Neutrophil (primary cell): ENCODE data around the gene TNNC1.

Source experiments
- H3K27ac ChIP-seq: fragments of 200-600 bp; sonication (generic); 2 replicates; pipeline ENCODE4 v1.5.1; 2016; ENCODE audit warnings: mild to moderate bottlenecking, moderate library complexity
- H3K27me3 ChIP-seq: fragments of 200-600 bp; sonication (generic); 2 replicates; pipeline ENCODE4 v1.6.0; 2016; ENCODE audit warnings: mild to moderate bottlenecking
- H3K36me3 ChIP-seq: fragments of 200-600 bp; sonication (generic); 2 replicates; pipeline ENCODE4 v1.5.1; 2017
- H3K4me1 ChIP-seq, 2 experiments: fragments of 200-600 bp in 1 of 2; sonication (generic) in 1 of 2; 1 replicate in 1 of 2; 2 replicates in 1 of 2; pipeline versions ENCODE4 v1.5.1 to v1.6.1; 2013 to 2016; ENCODE audit warnings: low read depth in 1 of 2, low read length in 1 of 2, mild to moderate bottlenecking in 1 of 2, moderate library complexity in 1 of 2; ENCODE audit not compliant: control insufficient read depth in 1 of 2, insufficient read depth in 1 of 2
- H3K4me3 ChIP-seq, 2 experiments: fragments of 200-600 bp in 1 of 2; sonication (generic) in 1 of 2; 1 replicate in 1 of 2; 2 replicates in 1 of 2; pipeline ENCODE4 v1.5.1; 2013 to 2016; ENCODE audit warnings: low read depth in 1 of 2, low read length in 1 of 2, mild to moderate bottlenecking in 1 of 2, moderate library complexity in 1 of 2
- H3K9me3 ChIP-seq: fragments of 200-600 bp; sonication (generic); 2 replicates; pipeline ENCODE4 v1.5.1; 2016
- CTCF ChIP-seq: fragments of 200-600 bp; sonication (generic); IDR thresholded peaks from 2 replicates; pipeline ENCODE4 v1.5.1; 2016; ENCODE audit warnings: antibody characterized with exemption

TNNC1 gene

DNA sequence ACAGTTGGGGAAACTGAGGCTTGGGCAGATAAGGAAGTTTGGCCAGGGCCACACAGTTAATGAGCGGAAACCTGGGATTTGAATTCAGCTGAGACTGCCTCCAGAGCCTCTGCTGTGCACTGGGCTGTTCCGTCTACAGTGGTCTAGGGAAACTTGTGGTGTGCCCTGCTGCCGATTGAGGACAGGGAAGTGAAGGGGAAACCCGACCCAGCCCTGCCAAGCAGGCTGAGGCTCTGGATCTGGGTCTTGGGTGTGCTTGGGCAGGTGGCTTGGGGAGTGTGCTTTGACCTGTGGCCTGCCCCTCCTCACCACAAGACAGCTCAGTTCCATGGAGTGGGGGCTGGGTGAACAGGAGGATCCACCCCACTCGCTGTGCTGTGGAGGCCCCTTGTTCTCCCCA lies 19.2 kb upstream of the TNNC1 start:
- H3K4me3 ChIP-seq = no peak overlapping the region
- H3K27ac ChIP-seq = no peak overlapping the region
- H3K4me1 ChIP-seq = peaks cover 3 to 4% of the 10 kb centered on the region in 2 experiments
- peaks cover 77% of the 10 kb centered on the region for H3K36me3 ChIP-seq
- TF ChIP-seq CTCF = no peak
- no peaks in the 10 kb centered on the region for H3K27me3 ChIP-seq
- no peaks in the 10 kb centered on the region for H3K9me3 ChIP-seq

DNA sequence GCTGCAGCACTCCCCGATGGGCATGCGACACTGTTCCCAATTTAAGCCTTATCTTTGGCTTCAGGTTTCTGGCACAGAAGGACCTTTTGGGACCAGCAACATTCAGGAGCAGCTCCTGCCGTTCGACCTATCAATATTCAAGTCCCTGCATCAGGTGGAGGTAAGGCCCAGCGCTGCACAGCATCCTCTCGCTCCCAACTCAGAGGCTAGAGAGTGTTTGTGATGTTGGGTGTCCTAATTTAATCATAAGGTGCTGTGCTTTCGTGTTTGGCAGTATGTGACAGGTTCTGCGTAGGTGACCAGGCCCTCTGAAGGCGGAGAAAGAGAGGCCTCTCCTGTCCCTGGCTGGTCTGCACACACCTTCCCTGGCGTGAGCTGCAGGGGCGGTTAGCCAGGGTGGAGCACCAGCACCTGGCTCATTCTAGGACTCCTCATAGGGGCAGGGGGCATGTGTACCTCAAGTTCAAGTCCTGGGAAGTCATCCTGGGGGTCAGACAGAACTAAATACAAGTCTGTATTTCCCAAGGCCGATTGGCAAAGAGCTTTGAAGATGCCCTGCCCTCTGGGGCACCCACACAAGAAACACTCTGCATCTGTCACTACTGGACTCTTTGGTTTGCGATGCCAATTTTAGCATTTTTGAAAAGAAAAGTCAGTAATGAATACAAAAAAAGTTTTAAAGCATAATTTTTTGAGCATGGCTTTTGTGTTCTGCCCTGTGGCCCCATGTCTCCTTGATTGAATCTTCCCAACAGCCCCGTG lies 18.6 kb upstream of the TNNC1 start:
- Histone ChIP-seq H3K27ac (no peak overlapping the region), H3K36me3 (peaks cover 71% of the 10 kb centered on the region), H3K4me1 (peaks cover 3 to 4% of the 10 kb centered on the region in 2 experiments)

DNA sequence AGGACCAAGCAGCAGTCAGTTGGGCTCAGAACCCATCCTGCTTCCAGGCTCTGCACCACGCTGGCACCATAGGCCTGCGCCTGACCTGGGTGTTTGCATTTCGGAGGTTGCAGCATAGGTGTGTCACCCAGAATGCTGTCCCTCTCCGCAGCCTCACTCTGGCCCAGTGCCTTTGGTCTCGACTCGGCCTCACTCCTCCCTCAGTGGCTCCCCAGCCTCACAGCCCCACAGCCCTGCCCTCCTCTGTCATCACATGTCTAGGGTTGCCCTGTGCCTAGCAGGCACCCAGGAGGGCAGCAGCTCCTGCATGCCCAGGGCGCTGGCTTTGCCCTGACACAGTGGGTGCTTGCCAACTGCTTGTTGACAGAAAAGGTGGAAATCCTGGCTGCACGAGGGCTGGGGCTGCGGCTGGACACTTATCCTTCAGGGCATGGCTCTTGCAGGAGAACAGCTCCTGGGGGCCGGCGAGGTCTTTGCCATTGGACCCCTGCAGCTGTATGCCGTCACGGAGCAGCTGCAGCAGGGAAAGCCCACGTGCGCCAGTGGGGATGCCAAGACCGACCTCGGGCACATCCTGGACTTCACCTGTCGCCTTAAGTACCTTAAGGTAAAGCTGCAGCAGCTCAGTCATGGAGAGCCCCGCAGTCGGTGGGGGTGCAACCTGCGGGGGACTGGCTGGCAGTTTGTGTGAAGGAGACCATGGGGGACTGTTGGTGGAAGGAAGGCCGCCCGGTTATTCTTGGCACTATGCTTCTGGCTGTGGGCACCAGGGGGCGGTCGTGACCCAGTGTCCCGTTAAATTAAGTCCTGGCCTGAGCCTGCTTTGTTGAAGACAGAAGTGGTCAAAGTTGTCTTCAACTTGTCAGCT lies 17.8 kb upstream of the TNNC1 start:
- Histone ChIP-seq H3K36me3 (peaks cover 62% of the 10 kb centered on the region), H3K4me1 (peaks cover 3 to 4% of the 10 kb centered on the region in 2 experiments), H3K27me3 (no peaks in the 10 kb centered on the region)

More for the DNA sequence above, 18.6 kb upstream of the TNNC1 start:
- TF ChIP-seq CTCF = no peak
- no peaks in the 10 kb centered on the region for H3K27me3 ChIP-seq
- no peak overlapping the region for H3K4me3 ChIP-seq
- H3K9me3 ChIP-seq = no peaks in the 10 kb centered on the region

DNA sequence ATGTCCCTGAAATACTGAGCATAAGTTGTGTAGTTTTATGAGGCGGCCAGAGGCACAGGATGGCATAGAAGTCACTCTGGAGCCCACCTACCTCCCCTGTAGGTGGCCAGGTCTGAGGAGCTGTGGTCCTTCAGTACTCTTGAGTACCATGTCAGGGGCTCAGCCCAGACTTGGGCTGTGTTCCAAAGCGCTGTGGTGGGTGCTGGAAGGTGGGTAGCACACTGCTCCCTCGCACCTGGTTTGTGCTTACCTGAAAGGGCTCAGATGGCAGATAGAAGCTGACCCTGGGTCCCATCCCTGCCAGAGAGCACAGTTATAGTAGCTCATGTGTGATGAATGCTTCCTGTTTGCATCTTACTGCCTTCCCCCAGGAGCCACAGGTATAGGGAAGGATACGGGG lies 17.1 kb upstream of the TNNC1 start:
- H3K9me3 ChIP-seq = no peaks in the 10 kb centered on the region
- H3K27ac ChIP-seq = no peak overlapping the region
- H3K27me3 ChIP-seq = no peaks in the 10 kb centered on the region
- peaks cover 56% of the 10 kb centered on the region for H3K36me3 ChIP-seq
- no peak overlapping the region for H3K4me3 ChIP-seq
- H3K4me1 ChIP-seq = peaks cover 1 to 2% of the 10 kb centered on the region in 2 experiments
- no peak for TF ChIP-seq CTCF

More for the DNA sequence above, 17.8 kb upstream of the TNNC1 start:
- TF ChIP-seq CTCF = peak; percentile 37
- no peak overlapping the region for H3K4me3 ChIP-seq
- H3K9me3 ChIP-seq = no peaks in the 10 kb centered on the region
- H3K27ac ChIP-seq = no peak overlapping the region

DNA sequence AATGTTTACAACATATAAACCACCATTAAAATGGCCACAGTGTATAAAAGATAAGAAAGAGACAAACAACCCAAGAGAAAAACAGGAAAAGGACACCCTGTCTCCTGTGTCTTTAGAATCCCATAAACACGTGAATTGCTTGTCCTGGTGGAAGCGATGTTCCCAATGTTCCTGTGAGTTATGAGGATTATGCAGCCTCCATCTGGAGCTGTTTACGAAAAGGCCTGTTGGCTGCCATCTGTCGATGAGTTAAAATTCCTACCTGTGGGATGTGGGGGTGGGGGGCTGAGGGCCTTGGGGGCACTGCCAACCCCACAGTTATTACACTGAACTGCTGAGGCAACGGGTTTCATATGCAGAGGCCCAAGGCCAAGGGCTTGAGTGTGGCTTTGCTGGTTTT lies 15.2 kb upstream of the TNNC1 start:
- H3K27ac ChIP-seq = no peak overlapping the region
- H3K4me1 ChIP-seq = no peaks in the 10 kb centered on the region
- H3K27me3 ChIP-seq = no peaks in the 10 kb centered on the region
- no peak overlapping the region for H3K4me3 ChIP-seq
- no peak for TF ChIP-seq CTCF
- H3K36me3 ChIP-seq = peaks cover 45% of the 10 kb centered on the region
- no peaks in the 10 kb centered on the region for H3K9me3 ChIP-seq
